K562 (cell line): Measurements from ENCODE around the gene PRM3. TPM values are rescaled to one million over a fixed set of nuclear protein-coding genes. Genes with fewer than 3 reads are reported as not detected.

Experiments
- EHMT2 ChIP-seq: fragments of 450-650 bp; IDR thresholded peaks from 2 replicates; pipeline ENCODE4 v1.6.1; 2018; ENCODE audit warnings: antibody characterized with exemption
- FOXP1 ChIP-seq: sonication (generic); formaldehyde crosslinking; IDR thresholded peaks from 2 replicates; pipeline ENCODE4 v1.8.0; 2022; ENCODE audit warnings: mild to moderate bottlenecking, missing genetic modification reagents
- KAT2B ChIP-seq: IDR thresholded peaks from one replicate; pipeline ENCODE4 v1.6.1; 2012; ENCODE audit warnings: low read depth, mild to moderate bottlenecking, control low read depth, inconsistent platforms, low read length, moderate library complexity
- LEF1 ChIP-seq: fragments of 450-650 bp; IDR thresholded peaks from 2 replicates; pipeline ENCODE4 v1.6.1; 2016; ENCODE audit warnings: mild to moderate bottlenecking
- MTA3 ChIP-seq: fragments of 450-650 bp; formaldehyde crosslinking; IDR thresholded peaks from 2 replicates; pipeline ENCODE4 v1.6.1; 2017; ENCODE audit warnings: mild to moderate bottlenecking, borderline replicate concordance
- RUNX1 ChIP-seq: sonication (generic); IDR thresholded peaks from 2 replicates; pipeline ENCODE4 v1.6.1; 2016; ENCODE audit warnings: antibody characterized with exemption, low read depth
- SAFB ChIP-seq: fragments of 200-400 bp; formaldehyde crosslinking; IDR thresholded peaks from 2 replicates; pipeline ENCODE4 v1.6.1; 2017; ENCODE audit warnings: low read depth, low read length, borderline replicate concordance
- SMAD4 ChIP-seq: fragments of 250-450 bp; sonication (Bioruptor Pico); conservative IDR thresholded peaks from 2 replicates; pipeline ENCODE4 v1.8.0; 2021; ENCODE audit warnings: inconsistent platforms, mild to moderate bottlenecking, moderate library complexity
- SP2 ChIP-seq: IDR thresholded peaks from 2 replicates; pipeline ENCODE4 v1.6.1; 2011; ENCODE audit warnings: mild to moderate bottlenecking, low read depth, low read length, moderate library complexity; ENCODE audit not compliant: poor library complexity, severe bottlenecking; ENCODE audit errors: extremely low read depth
- SRSF7 ChIP-seq: fragments of 200-400 bp; formaldehyde crosslinking; optimal IDR thresholded peaks from 2 replicates; pipeline ENCODE3; 2017; ENCODE audit warnings: mild to moderate bottlenecking, low read depth, low read length
- SUPT5H ChIP-seq: fragments of 450-650 bp; IDR thresholded peaks from 2 replicates; pipeline ENCODE4 v1.6.1; 2016
- ZNF224 ChIP-seq: sonication (generic); formaldehyde crosslinking; IDR thresholded peaks from 2 replicates; pipeline ENCODE4 v1.8.0; 2022; ENCODE audit warnings: mild to moderate bottlenecking, missing genetic modification reagents
- ZNF347 ChIP-seq: fragments of 450-650 bp; formaldehyde crosslinking; IDR thresholded peaks from 2 replicates; pipeline ENCODE4 v1.4.0; 2020; ENCODE audit warnings: low read depth, mild to moderate bottlenecking, moderate library complexity
- ZNF431 ChIP-seq: sonication (generic); formaldehyde crosslinking; IDR thresholded peaks from 2 replicates; pipeline ENCODE4 v1.8.0; 2022; ENCODE audit warnings: mild to moderate bottlenecking, missing genetic modification reagents
- polyA plus RNA-seq, 8 experiments: library from polyadenylated mRNA; depleted of rRNA in 4 of 8; stranded (reverse) in 5 of 8; unstranded in 3 of 8; fragments of >200 nt; fragmentation: Nextera tagmentation in 2 of 8; fragmentation: Illumina TruSeq in 1 of 8; extraction: Ambion mirVana in 2 of 8; extraction: Trizol in 1 of 8; gene quantifications; 2 replicates each; pipeline versions ENCODE4 v1.2.1 to v1.2.3, GENCODE V29; 2011 to 2014; ENCODE audit warnings: inconsistent platforms in 1 of 8, missing spikeins in 1 of 8
- total RNA-seq, 7 experiments: library from RNA; depleted of rRNA in 6 of 7; stranded (reverse); fragments of >200 nt in 6 of 7; fragmentation: Illumina TruSeq in 2 of 7; extraction: Trizol in 2 of 7; gene quantifications; 2 replicates each; pipeline versions ENCODE4 v1.2.1 to v1.2.3, GENCODE V29; 2011 to 2021; ENCODE audit warnings: low replicate concordance in 1 of 7
- TF ChIP-seq, protein P1 (sequence below): fragments of 250-450 bp; sonication (Bioruptor Pico); IDR thresholded peaks from 2 replicates; pipeline ENCODE4 v1.4.0; 2020; ENCODE audit warnings: mild to moderate bottlenecking, moderate library complexity
- TF ChIP-seq, protein P2 (sequence below): IDR thresholded peaks from 2 replicates; pipeline ENCODE4 v1.6.1; 2012; ENCODE audit warnings: low read depth, low read length, improper control_type of control experiment, borderline replicate concordance
- TF ChIP-seq, protein P3 (sequence below): sonication (generic); formaldehyde crosslinking; IDR thresholded peaks from 2 replicates; pipeline ENCODE4 v1.8.0; 2022; ENCODE audit warnings: mild to moderate bottlenecking, missing genetic modification reagents
- TF ChIP-seq, protein P4 (sequence below), 3 experiments: fragments of 200-800 bp in 1 of 3; fragments of 250-450 bp in 1 of 3; fragments of 450-650 bp in 1 of 3; sonication (Bioruptor Pico) in 1 of 3; sonication (Bioruptor generic) in 1 of 3; formaldehyde crosslinking in 1 of 3; IDR thresholded peaks; 2 replicates each; pipeline versions ENCODE4 v1.6.1 to v1.8.0; 2016 to 2022; ENCODE audit warnings: mild to moderate bottlenecking in 2 of 3, missing genetic modification characterization in 2 of 3, missing compliant biosample characterization in 1 of 3, moderate library complexity in 1 of 3

Gene PRM3
- total and polyA plus RNA-seq, 9 of the 15 experiments (the other 6 are each of a cell fraction or from before 2014, with no cell fraction given) = not detected

DNA sequence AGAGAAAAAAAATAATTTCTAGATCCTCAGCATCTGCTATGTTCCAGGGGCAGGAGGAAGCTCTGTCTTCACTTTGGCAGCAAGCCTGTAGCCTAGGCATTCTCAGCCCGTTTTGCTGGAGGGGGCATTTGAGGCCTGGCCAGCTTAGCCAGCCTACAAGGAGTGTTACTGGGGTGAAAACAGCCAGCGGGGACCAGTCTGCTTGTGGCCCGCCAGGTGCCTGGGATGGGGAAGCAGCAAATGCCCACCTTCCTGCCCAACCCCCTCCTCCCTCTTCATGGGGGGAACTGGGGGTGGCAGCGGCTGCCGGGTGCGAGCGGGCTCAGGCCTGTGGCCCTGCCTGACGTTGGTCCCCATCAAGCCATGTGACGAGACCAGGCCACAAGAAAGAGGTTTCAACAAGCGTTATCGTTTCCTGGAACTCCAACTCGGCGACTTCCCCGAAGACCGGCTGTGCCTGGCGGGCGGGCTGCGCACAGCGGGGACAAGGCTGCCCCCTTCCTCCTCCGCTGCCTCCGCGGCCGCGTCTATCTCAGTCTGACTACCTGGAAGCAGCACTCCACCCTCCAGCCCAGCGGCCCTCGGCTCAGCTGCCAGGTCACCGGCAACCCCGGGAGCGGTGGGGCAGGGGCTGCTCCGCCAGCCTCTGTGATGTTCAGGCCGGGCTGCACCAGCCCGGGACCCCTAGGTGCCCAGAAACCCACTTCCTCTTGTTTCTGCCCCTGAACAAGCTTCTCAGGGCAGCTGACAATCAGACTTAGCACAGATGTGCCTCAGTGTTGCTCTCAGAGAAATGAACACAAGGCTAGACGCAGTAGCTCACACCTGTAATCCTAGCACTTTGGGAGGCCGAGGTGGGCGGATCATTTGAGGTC lies 40.3 kb downstream of the PRM3 start (continued):
- TF ChIP-seq, protein P1, sequence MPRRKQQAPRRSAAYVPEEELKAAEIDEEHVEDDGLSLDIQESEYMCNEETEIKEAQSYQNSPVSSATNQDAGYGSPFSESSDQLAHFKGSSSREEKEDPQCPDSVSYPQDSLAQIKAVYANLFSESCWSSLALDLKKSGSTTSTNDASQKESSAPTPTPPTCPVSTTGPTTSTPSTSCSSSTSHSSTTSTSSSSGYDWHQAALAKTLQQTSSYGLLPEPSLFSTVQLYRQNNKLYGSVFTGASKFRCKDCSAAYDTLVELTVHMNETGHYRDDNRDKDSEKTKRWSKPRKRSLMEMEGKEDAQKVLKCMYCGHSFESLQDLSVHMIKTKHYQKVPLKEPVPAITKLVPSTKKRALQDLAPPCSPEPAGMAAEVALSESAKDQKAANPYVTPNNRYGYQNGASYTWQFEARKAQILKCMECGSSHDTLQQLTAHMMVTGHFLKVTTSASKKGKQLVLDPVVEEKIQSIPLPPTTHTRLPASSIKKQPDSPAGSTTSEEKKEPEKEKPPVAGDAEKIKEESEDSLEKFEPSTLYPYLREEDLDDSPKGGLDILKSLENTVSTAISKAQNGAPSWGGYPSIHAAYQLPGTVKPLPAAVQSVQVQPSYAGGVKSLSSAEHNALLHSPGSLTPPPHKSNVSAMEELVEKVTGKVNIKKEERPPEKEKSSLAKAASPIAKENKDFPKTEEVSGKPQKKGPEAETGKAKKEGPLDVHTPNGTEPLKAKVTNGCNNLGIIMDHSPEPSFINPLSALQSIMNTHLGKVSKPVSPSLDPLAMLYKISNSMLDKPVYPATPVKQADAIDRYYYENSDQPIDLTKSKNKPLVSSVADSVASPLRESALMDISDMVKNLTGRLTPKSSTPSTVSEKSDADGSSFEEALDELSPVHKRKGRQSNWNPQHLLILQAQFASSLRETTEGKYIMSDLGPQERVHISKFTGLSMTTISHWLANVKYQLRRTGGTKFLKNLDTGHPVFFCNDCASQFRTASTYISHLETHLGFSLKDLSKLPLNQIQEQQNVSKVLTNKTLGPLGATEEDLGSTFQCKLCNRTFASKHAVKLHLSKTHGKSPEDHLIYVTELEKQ (CRISPR knock-in tag) = peak; percentile 75; the same call in 1 of the 2 replicates
- TF ChIP-seq LEF1 = peak; percentile 57; the same call in 1 of the 2 replicates
- TF ChIP-seq, protein P2, sequence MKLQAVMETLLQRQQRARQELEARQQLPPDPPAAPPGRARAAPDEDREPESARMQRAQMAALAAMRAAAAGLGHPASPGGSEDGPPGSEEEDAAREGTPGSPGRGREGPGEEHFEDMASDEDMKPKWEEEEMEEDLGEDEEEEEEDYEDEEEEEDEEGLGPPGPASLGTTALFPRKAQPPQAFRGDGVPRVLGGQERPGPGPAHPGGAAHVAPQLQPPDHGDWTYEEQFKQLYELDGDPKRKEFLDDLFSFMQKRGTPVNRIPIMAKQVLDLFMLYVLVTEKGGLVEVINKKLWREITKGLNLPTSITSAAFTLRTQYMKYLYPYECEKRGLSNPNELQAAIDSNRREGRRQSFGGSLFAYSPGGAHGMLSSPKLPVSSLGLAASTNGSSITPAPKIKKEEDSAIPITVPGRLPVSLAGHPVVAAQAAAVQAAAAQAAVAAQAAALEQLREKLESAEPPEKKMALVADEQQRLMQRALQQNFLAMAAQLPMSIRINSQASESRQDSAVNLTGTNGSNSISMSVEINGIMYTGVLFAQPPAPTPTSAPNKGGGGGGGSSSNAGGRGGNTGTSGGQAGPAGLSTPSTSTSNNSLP = no peak
- no peak for TF ChIP-seq ZNF431
- no peak for TF ChIP-seq ZNF347 (CRISPR knock-in tag)
- no peak for TF ChIP-seq RUNX1
- TF ChIP-seq, protein P3, sequence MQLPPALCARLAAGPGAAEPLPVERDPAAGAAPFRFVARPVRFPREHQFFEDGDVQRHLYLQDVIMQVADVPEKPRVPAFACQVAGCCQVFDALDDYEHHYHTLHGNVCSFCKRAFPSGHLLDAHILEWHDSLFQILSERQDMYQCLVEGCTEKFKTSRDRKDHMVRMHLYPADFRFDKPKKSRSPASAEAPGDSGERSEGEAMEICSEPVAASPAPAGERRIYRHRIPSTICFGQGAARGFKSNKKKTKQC (CRISPR knock-in tag) = no peak
- TF ChIP-seq SP2 = no peak
- 0 out of 2 replicates have a peak, but pooled peaks have one; percentile 8 for TF ChIP-seq EHMT2
- no peak for TF ChIP-seq KAT2B
- TF ChIP-seq FOXP1 (CRISPR knock-in tag) = peak; percentile 47; the same call in 1 of the 2 replicates
- TF ChIP-seq SUPT5H = no peak; the same call in 1 of the 2 replicates
- TF ChIP-seq SAFB = no peak
- TF ChIP-seq, protein P4, sequence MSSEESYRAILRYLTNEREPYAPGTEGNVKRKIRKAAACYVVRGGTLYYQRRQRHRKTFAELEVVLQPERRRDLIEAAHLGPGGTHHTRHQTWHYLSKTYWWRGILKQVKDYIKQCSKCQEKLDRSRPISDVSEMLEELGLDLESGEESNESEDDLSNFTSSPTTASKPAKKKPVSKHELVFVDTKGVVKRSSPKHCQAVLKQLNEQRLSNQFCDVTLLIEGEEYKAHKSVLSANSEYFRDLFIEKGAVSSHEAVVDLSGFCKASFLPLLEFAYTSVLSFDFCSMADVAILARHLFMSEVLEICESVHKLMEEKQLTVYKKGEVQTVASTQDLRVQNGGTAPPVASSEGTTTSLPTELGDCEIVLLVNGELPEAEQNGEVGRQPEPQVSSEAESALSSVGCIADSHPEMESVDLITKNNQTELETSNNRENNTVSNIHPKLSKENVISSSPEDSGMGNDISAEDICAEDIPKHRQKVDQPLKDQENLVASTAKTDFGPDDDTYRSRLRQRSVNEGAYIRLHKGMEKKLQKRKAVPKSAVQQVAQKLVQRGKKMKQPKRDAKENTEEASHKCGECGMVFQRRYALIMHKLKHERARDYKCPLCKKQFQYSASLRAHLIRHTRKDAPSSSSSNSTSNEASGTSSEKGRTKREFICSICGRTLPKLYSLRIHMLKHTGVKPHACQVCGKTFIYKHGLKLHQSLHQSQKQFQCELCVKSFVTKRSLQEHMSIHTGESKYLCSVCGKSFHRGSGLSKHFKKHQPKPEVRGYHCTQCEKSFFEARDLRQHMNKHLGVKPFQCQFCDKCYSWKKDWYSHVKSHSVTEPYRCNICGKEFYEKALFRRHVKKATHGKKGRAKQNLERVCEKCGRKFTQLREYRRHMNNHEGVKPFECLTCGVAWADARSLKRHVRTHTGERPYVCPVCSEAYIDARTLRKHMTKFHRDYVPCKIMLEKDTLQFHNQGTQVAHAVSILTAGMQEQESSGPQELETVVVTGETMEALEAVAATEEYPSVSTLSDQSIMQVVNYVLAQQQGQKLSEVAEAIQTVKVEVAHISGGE (CRISPR knock-in tag; IDR thresholded peaks at IDR 0.05) = 0 out of 6 replicates have a peak, but pooled peaks of 1 of the 3 experiments have one; percentile 39
- peak; percentile 92 for TF ChIP-seq MTA3
- peak; percentile 99 for TF ChIP-seq SMAD4 (CRISPR knock-in tag)
- TF ChIP-seq ZNF224 (CRISPR knock-in tag) = no peak
- no peak for TF ChIP-seq SRSF7
